Panc1 (cell line): ENCODE results near the gene ITGAX. TPM values are rescaled to one million over a fixed set of nuclear protein-coding genes. Genes with fewer than 3 reads are reported as not detected.
"Not testable (repeated sequence)": the region's sequence is repeated elsewhere in the genome, so short reads cannot be mapped to it uniquely, and the experiment has no call there.

Experiments used
- ATAC-seq: fragments of 200-7000 bp; cut with Tn5 transposase; 2 replicates; pipeline ENCODE4 v1.9.1; 2020; ENCODE audit warnings: mild to moderate bottlenecking, moderate library complexity
- BruUV-seq: library from RNA; stranded (reverse); fragments of 400-500 nt; replicated peaks from 2 replicates; lab custom pipeline; 2021; lab: Mats Ljungman, UMichigan
- CTCF ChIA-PET: fragments of 300-600 bp; sonication (Branson Sonifier 250); formaldehyde crosslinking; loops from one replicate; lab custom pipeline; 2022; ENCODE audit warnings: antibody characterized with exemption; lab: Charles Lee
- POLR2A ChIA-PET: fragments of 300-600 bp; sonication (Branson Sonifier 250); formaldehyde crosslinking; loops from one replicate; lab custom pipeline; 2022; ENCODE audit warnings: antibody characterized with exemption; lab: Charles Lee
- DNase-seq: peaks from one replicate; pipeline ENCODE4 v3.0.0-alpha.2; 2010; ENCODE audit warnings: low read depth, low spot score
- H3K27ac ChIP-seq: 2 replicates; pipeline ENCODE4 v1.5.1; 2011; ENCODE audit warnings: mild to moderate bottlenecking, low read length, inconsistent platforms
- H3K27me3 ChIP-seq: fragments of 200-500 bp; sonication (Bioruptor generic); 2 replicates; pipeline ENCODE4 v1.6.0; 2014; ENCODE audit warnings: low read length, inconsistent platforms; ENCODE audit not compliant: control insufficient read depth, insufficient read depth
- H3K36me3 ChIP-seq: fragments of 200-500 bp; sonication (Bioruptor generic); 2 replicates; pipeline ENCODE4 v1.5.1; 2014; ENCODE audit warnings: inconsistent platforms, mild to moderate bottlenecking, low read length, moderate library complexity; ENCODE audit not compliant: control insufficient read depth, insufficient read depth
- H3K4me1 ChIP-seq: 2 replicates; pipeline ENCODE4 v1.5.1; 2011; ENCODE audit warnings: inconsistent platforms, mild to moderate bottlenecking, low read length, moderate library complexity; ENCODE audit not compliant: control insufficient read depth, insufficient read depth
- H3K4me3 ChIP-seq, 2 experiments: 2 replicates each; pipeline ENCODE4 v1.5.1; 2011 to 2012; ENCODE audit warnings: low read depth in 2 of 2, low read length in 2 of 2, mild to moderate bottlenecking in 2 of 2, inconsistent platforms in 1 of 2, moderate library complexity in 1 of 2
- H3K9me3 ChIP-seq: fragments of 200-500 bp; sonication (Bioruptor generic); 2 replicates; pipeline ENCODE4 v1.5.1; 2014; ENCODE audit warnings: low read depth, mild to moderate bottlenecking, inconsistent platforms, low read length, moderate library complexity; ENCODE audit not compliant: control insufficient read depth, insufficient read depth
- CTCF ChIP-seq: fragments of 450-650 bp; IDR thresholded peaks from 2 replicates; pipeline ENCODE4 v1.5.1; 2017; ENCODE audit warnings: mild to moderate bottlenecking
- POLR2AphosphoS5 ChIP-seq: IDR thresholded peaks from 2 replicates; pipeline ENCODE4 v1.6.1; 2012; ENCODE audit warnings: mild to moderate bottlenecking, low read depth, low read length, moderate library complexity
- REST ChIP-seq, 2 experiments: IDR thresholded peaks; 2 replicates each; pipeline ENCODE4 v1.6.1; 2011 to 2012; ENCODE audit warnings: low read depth in 2 of 2, control low read depth in 1 of 2, low read length in 1 of 2, mild to moderate bottlenecking in 1 of 2, moderate library complexity in 1 of 2; ENCODE audit not compliant: insufficient read depth in 1 of 2
- SIN3A ChIP-seq: IDR thresholded peaks from 2 replicates; pipeline ENCODE4 v1.6.1; 2012; ENCODE audit warnings: low read depth, mild to moderate bottlenecking, low read length, moderate library complexity, borderline replicate concordance; ENCODE audit not compliant: insufficient read depth
- TCF7L2 ChIP-seq: IDR thresholded peaks from 2 replicates; pipeline ENCODE4 v1.6.1; 2011; ENCODE audit warnings: mild to moderate bottlenecking, low read depth, low read length, inconsistent platforms
- in situ Hi-C: cut with HindIII; loops from 2 replicates; pipeline ENCODE4 v1.10.0; 2016; ENCODE audit warnings: low sequenced_read_pairs, low pct_unique_long_range_greater_than_20kb
- intact Hi-C: fragments of 100-400 bp; cut with micrococcal nuclease; formaldehyde crosslinking; loops from one replicate; pipeline ENCODE4 v1.10.0; 2022; ENCODE audit not compliant: unreplicated experiment
- total RNA-seq: library from RNA; stranded (reverse); gene quantifications from one replicate; pipeline ENCODE4 v1.2.1, GENCODE V29; 2021; ENCODE audit not compliant: unreplicated experiment

ITGAX gene
- total RNA-seq, 1 experiment from 2014 or later: 0.49 TPM

- CTCF ChIA-PET: no interaction called here
Measured at GRCh38 chr16:31334934-31335333, 20.0 kb upstream of the ITGAX start.

GRCh38 chr16:31335431-31335830 lies 19.5 kb upstream of the ITGAX start:
- intact Hi-C loops: loop anchor here (10.0 kb wide), 1 partner anchor 109 kb away; the partner anchor contains the start of gene ZNF843
- Histone ChIP-seq H3K4me1 (no peaks in the 10 kb centered on the region; the same call in 1 of the 2 replicates), H3K36me3 (no peaks in the 10 kb centered on the region), H3K4me3 (no peak overlapping the region), H3K9me3 (no peaks in the 10 kb centered on the region), H3K27me3 (peaks cover 9% of the 10 kb centered on the region), H3K27ac (no peak overlapping the region)
- TF ChIP-seq SIN3A (no peak), CTCF (no peak), REST (IDR thresholded peaks at IDR 0.05; ENCODE audit: insufficient read depth in 1 of 2, low read depth in 2 of 2, low read length in 1 of 2) (no peak), TCF7L2 (no peak), POLR2AphosphoS5 (no peak)
- ATAC-seq: no peak
- in situ Hi-C loops: no loop called here
- CTCF ChIA-PET: no interaction called here
- DNase-seq: no peak
- BruUV-seq: no TSS peak
- POLR2A ChIA-PET: interaction anchor here (0.6 kb wide), 1 partner anchor 181 kb away, joined by 5 read pairs; no protein-coding TSS in a partner anchor

More at GRCh38 chr16:31334934-31335333, 20.0 kb upstream of the ITGAX start:
- intact Hi-C loops (loop anchor here (5.0 to 10.0 kb wide), 2 partner anchors 110 to 133 kb away; partner anchors contain the start of genes PYCARD and ZNF843), in situ Hi-C loops (no loop called here)
- no peaks in the 10 kb centered on the region for H3K36me3 ChIP-seq
- no peaks in the 10 kb centered on the region; the same call in 1 of the 2 replicates for H3K4me1 ChIP-seq
- H3K27ac ChIP-seq: no peak overlapping the region
- H3K4me3 ChIP-seq: no peak overlapping the region
- BruUV-seq: no TSS peak
- DNase-seq (no peak), ATAC-seq (no peak)
- POLR2A ChIA-PET: no interaction called here
- no peak for TF ChIP-seq REST (IDR thresholded peaks at IDR 0.05; ENCODE audit: insufficient read depth in 1 of 2, low read depth in 2 of 2, low read length in 1 of 2)
- no peak for TF ChIP-seq SIN3A
- no peak for TF ChIP-seq POLR2AphosphoS5
- no peak for TF ChIP-seq TCF7L2
- no peak for TF ChIP-seq CTCF
- H3K9me3 ChIP-seq: no peaks in the 10 kb centered on the region
- peaks cover 9% of the 10 kb centered on the region for H3K27me3 ChIP-seq

GRCh38 chr16:31338166-31338685 lies 16.8 kb upstream of the ITGAX start:
- H3K27me3 ChIP-seq, DNase-seq, H3K27ac ChIP-seq, CTCF ChIA-PET, H3K9me3 ChIP-seq, H3K36me3 ChIP-seq, H3K4me3 ChIP-seq, ATAC-seq, in situ Hi-C loops, BruUV-seq, H3K4me1 ChIP-seq, POLR2A ChIA-PET: not testable (repeated sequence)
- intact Hi-C loops: loop anchor here (10.0 kb wide), 1 partner anchor 107 kb away; the partner anchor contains the start of gene ZNF843
